Measurements from ENCODE around the gene NKX2-1. TPM values are rescaled to one million over a fixed set of nuclear protein-coding genes. Genes with fewer than 3 reads are reported as not detected.
"Not testable (repeated sequence)": the region's sequence is repeated elsewhere in the genome, so short reads cannot be mapped to it uniquely, and the experiment has no call there.

Gene NKX2-1
- total and polyA plus RNA-seq, 12 donors: not detected

DNA sequence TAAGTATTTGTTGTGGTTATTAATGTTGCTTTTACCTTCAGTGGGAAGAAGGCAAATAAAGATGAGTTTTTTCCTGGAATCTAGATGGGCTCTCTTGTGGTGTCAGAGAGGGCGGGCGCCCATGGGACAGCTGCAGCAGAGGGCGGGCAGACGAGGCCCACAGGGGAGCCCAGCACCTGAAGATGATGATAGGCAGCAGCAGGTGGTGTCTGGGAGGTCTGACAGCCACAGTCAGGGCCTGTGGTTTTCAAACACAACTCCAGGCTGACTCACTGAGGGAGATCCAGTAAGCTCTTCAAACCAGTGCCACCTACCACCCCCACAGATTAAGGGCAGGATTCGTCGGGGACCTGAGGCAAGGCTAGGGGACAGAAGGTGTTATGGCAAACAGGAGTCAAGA, 42.8 kb downstream of the NKX2-1 start:
- intact Hi-C loops (cut with DNase I): no loop called here
- Histone ChIP-seq H3K4me1 (no peaks in the 10 kb centered on the region), H3K9me3 (no peaks in the 10 kb centered on the region), H3K27me3 (peaks cover 0 to 32% (median 9%) of the 10 kb centered on the region in 7 donors), H3K4me3 (no peak overlapping the region), H3K36me3 (no peaks in the 10 kb centered on the region), H3K27ac (no peak overlapping the region)
- ATAC-seq (no peak), DNase-seq (no peak)
- TF ChIP-seq, protein P1, sequence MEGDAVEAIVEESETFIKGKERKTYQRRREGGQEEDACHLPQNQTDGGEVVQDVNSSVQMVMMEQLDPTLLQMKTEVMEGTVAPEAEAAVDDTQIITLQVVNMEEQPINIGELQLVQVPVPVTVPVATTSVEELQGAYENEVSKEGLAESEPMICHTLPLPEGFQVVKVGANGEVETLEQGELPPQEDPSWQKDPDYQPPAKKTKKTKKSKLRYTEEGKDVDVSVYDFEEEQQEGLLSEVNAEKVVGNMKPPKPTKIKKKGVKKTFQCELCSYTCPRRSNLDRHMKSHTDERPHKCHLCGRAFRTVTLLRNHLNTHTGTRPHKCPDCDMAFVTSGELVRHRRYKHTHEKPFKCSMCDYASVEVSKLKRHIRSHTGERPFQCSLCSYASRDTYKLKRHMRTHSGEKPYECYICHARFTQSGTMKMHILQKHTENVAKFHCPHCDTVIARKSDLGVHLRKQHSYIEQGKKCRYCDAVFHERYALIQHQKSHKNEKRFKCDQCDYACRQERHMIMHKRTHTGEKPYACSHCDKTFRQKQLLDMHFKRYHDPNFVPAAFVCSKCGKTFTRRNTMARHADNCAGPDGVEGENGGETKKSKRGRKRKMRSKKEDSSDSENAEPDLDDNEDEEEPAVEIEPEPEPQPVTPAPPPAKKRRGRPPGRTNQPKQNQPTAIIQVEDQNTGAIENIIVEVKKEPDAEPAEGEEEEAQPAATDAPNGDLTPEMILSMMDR (IDR thresholded peaks at IDR 0.05): no peak
- WGBS, 2 donors: 46 to 48% methylated on average over 6 of the region's 6 CpGs

DNA sequence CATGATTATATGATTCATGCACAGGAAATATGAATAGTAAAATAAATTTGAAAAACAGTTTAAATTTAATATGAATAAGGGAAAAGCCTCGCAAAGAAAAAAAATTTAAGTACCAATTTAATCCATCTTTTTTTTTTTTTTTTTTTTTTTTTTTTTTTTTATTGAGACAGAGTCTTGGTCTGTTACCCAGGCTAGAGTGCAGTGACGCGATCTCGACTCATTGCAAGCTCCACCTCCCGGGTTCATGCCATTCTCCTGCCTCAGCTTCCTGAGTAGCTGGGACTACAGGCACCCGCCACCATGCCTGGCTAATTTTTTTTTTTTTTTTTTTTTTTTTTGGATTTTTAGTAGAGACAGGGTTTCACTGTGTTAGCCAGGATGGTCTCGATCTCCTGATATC, 44.0 kb downstream of the NKX2-1 start:
- intact Hi-C loops (cut with DNase I); H3K36me3 ChIP-seq; DNase-seq; H3K4me3 ChIP-seq; H3K27ac ChIP-seq; H3K9me3 ChIP-seq; ATAC-seq; H3K4me1 ChIP-seq: not testable (repeated sequence)
- H3K27me3 ChIP-seq: peaks cover 0 to 30% (median under 1%) of the 10 kb centered on the region in 7 donors
- 86 to 91% methylated on average over 7 of the region's 7 CpGs for WGBS, 2 donors

DNA sequence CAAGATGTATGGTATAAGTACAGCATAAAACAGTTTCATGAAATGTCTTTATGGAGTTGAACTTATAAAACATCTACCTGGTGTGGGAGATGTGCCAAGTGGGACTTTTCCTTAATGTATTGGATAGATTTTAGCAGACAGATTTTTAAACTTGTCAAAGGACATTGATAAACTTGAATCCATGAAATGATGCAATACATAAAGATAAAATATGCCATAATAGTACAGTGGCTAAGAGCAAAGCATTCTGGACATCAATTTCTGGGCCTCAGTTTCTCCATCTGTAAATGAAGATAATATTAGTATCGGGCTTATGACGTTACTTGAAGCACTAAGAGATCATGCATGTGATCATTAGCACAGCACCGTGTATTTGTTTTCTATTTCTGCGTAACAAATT, 45.4 kb downstream of the NKX2-1 start:
- DNase-seq (no peak), ATAC-seq (no peak)
- peaks cover 0 to 23% (median 11%) of the 10 kb centered on the region in 7 donors for H3K27me3 ChIP-seq
- H3K9me3 ChIP-seq: peaks cover 0 to 2% (median 0%) of the 10 kb centered on the region in 11 donors
- H3K4me3 ChIP-seq: no peak overlapping the region
- 62 to 76% methylated on average over 4 of the region's 4 CpGs for WGBS, 2 donors
- no peaks in the 10 kb centered on the region for H3K4me1 ChIP-seq
- H3K27ac ChIP-seq: no peak overlapping the region
- no peaks in the 10 kb centered on the region for H3K36me3 ChIP-seq
- TF ChIP-seq, protein P1 (IDR thresholded peaks at IDR 0.05): no peak
- intact Hi-C loops (cut with DNase I): no loop called here

DNA sequence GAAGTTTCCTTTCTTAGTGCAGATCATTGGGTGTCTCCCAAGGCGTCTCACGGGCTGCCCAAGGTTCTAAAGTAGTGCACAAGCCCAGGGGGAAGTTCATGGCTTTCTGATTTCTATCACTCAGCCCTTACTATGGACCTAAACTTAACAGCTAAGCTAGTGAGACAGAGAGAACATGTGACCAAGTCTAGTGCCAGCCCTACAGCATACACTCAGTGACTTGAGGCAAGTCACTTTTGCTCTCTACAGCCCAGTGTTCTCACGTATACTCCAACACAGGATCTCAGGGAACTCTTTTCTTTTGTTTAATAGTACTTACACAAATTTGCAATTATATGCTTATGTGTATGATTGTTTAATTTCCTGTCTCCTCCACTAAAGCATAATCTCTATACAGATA, 48.6 kb downstream of the NKX2-1 start:
- DNase-seq: no peak
- 76 to 79% methylated on average over 3 of the region's 3 CpGs for WGBS, 2 donors
- intact Hi-C loops (cut with DNase I): no loop called here

DNA sequence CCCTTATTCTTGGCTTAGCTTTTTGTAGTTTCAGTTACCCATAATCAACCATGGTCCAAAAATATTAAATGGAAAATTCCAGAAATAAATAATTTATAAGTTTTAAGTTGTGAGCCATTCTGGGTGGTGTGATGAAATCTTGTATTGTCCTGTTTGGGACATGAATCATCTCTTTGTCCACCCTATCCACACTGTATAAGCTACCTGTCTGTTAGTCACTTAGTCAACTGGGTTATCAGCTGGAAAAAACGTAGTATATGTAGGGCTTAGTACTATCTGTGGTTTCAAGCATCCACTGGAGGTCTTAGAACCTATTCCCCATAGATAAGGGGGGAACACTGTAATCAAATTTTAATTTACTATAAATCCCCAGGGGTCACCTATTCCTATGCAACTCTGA, 52.7 kb downstream of the NKX2-1 start:
- Histone ChIP-seq H3K27me3 (peaks cover 0 to 23% (median 4%) of the 10 kb centered on the region in 7 donors), H3K9me3 (peaks cover 0 to 2% (median 0%) of the 10 kb centered on the region in 11 donors), H3K4me3 (no peak overlapping the region), H3K36me3 (no peaks in the 10 kb centered on the region), H3K4me1 (no peaks in the 10 kb centered on the region), H3K27ac (no peak overlapping the region)
- 10 to 28% methylated on average over 1 of the region's 1 CpG for WGBS, 2 donors
- TF ChIP-seq, protein P1 (IDR thresholded peaks at IDR 0.05): no peak
- DNase-seq (no peak), ATAC-seq (no peak)
- intact Hi-C loops (cut with DNase I): no loop called here

More for the DNA sequence above, 48.6 kb downstream of the NKX2-1 start:
- Histone ChIP-seq H3K9me3 (peaks cover 0 to 2% (median 0%) of the 10 kb centered on the region in 11 donors), H3K4me1 (no peaks in the 10 kb centered on the region), H3K36me3 (no peaks in the 10 kb centered on the region), H3K4me3 (no peak overlapping the region), H3K27me3 (peaks cover 0 to 32% (median 10%) of the 10 kb centered on the region in 7 donors), H3K27ac (no peak overlapping the region)
- TF ChIP-seq, protein P1 (IDR thresholded peaks at IDR 0.05): no peak
- ATAC-seq: no peak

Other genes with a start within 250 kb of the NKX2-1 start
- 10 to 100 TPM in 7 of 10 donors, 1 to 10 TPM in 3; 8.3 to 15.1 (median 10.2) TPM for gene MBIP, start 199.6 kb downstream of the NKX2-1 start, total RNA-seq
- 10 to 100 TPM in 1 of 2 donors, 1 to 10 TPM in 1; 8.2 to 13.5 TPM for gene MBIP, start 199.6 kb downstream of the NKX2-1 start, polyA plus RNA-seq
- gene NKX2-8, start 62.4 kb upstream of the NKX2-1 start, total RNA-seq: not detected
- not detected for gene NKX2-8, start 62.4 kb upstream of the NKX2-1 start, polyA plus RNA-seq
- not detected for gene PAX9, start 141.6 kb upstream of the NKX2-1 start, total RNA-seq
- under 1 TPM in 1 of 2 donors, not detected in 1; 0.01 TPM for gene PAX9, start 141.6 kb upstream of the NKX2-1 start, polyA plus RNA-seq